Iris pigment epithelial cell (primary cell): ENCODE measurements around the gene ASTE1.
"Not testable (repeated sequence)": the region's sequence is repeated elsewhere in the genome, so short reads cannot be mapped to it uniquely, and the experiment has no call there.

Source experiments
- DNase-seq: peaks from one replicate; pipeline ENCODE4 v3.0.0-alpha.2; 2011; ENCODE audit warnings: low read depth

ASTE1 gene, protein sequence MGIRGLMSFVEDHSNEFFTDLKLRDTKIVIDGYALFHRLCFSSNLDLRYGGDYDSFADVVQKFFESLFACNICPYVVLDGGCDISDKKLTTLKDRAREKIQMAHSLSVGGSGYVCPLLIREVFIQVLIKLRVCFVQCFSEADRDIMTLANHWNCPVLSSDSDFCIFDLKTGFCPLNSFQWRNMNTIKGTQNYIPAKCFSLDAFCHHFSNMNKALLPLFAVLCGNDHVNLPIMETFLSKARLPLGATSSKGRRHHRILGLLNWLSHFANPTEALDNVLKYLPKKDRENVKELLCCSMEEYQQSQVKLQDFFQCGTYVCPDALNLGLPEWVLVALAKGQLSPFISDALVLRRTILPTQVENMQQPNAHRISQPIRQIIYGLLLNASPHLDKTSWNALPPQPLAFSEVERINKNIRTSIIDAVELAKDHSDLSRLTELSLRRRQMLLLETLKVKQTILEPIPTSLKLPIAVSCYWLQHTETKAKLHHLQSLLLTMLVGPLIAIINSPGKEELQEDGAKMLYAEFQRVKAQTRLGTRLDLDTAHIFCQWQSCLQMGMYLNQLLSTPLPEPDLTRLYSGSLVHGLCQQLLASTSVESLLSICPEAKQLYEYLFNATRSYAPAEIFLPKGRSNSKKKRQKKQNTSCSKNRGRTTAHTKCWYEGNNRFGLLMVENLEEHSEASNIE

GRCh38 chr3:131026321-131027151 is at the start of gene ASTE1, which contains the start of gene NEK11:
ASTE1 (minus strand) TSS chr3:131026825; CDS start chr3:131025306, 1,519 bp downstream.
NEK11 (plus strand) TSS chr3:131026877; CDS start chr3:131029709, 2,832 bp downstream.
- peak; percentile 86 for DNase-seq

DNA sequence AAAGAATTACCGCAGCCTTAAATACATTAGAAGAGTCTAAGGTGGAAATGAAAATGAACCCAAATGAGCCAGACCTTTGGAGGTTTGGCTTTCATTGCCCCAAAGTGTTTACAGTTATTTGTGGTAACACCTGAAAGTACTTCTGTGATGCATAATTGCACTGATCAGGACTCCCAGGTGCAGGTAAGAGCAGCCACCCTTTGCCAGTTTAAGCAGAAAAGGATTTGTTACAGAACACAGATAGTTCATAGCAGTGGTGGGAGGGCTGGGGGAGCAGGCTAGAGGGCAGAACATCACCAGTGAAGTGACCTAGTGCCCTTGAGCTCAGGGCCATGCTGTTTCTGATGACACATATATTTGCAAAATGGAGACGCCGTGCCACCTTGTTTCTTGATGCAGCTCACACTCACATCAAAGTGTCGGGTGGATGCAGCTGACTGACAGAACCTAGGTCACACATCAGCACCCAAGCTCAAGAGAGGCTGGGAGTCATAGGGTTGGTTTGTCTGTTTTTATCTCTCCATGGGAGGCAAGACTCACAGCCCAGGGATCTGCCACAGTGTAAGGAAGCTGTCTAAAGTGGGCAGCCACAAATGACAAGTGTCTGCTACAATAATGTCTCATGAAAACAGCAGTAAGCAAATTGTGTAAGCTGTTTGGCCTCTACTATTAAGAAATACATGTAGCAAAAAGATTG is 49.2 kb upstream of the ASTE1 start:
- no peak for DNase-seq

DNA sequence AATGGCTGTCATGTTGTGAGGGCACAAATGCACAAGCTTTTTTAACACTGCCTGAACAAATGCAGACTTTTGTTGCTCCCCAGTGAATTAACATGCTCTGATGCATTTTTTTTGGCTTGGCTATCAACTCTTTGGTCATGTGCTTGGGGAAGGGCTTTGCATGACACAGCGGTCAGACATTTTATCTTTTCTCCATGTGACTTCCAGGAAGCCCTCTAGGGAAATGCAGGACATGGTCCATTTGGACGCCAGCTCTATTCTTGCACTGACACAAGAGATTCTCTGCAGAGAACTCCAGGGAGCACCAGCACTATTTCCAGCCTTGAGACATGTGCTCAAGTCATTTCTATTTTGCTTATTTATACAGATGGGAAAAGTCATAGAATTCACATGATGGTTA is 46.2 kb upstream of the ASTE1 start:
- peak; percentile 4 for DNase-seq

GRCh38 chr3:131072099-131072559 is 45.5 kb upstream of the ASTE1 start:
- peak; percentile 19 for DNase-seq

DNA sequence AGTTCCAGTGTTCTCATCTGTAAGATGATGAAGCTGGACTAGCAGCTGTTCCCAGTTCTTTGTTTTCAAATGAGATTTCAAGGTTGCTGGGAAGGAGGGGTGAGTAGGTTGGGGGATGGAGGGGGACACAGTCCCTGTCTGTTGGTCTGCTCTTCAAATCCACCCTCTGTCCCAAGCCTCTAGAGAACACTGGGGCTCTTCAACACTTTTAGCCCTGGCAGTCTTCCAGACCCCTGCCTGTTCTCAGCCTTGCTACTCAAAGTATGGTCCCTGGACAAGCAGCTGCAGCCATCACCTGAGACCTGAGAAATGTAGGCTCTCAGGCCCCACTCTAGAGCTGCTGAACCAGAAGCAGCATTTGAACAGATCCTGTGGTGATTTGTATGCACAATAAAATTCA is 41.4 kb upstream of the ASTE1 start:
- DNase-seq, result no peak

- DNase-seq, result peak; percentile 26
Measured at GRCh38 chr3:131053043-131053859, 26.6 kb upstream of the ASTE1 start.

DNA sequence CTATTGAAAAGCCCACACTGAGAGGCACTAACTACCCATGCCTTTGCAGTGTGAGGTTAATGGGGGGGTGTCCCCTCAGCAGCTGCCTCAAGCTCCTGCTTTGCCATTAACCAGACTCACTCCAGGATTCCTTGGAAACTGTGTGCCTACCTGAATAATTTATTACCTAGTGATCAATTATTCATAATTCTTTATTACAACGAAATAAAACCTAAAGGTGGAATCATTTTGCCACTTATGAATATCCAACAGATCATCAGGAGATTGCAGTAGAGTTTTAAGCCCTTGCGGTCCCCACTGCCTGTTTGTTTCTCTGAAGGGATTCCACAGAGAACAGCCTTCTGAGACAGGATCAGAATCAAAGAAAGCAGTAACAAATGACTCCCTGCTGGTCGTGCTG is 23.4 kb upstream of the ASTE1 start:
- no peak for DNase-seq

- no peak for DNase-seq
Measured at GRCh38 chr3:131048030-131048429, 21.4 kb upstream of the ASTE1 start.

DNA sequence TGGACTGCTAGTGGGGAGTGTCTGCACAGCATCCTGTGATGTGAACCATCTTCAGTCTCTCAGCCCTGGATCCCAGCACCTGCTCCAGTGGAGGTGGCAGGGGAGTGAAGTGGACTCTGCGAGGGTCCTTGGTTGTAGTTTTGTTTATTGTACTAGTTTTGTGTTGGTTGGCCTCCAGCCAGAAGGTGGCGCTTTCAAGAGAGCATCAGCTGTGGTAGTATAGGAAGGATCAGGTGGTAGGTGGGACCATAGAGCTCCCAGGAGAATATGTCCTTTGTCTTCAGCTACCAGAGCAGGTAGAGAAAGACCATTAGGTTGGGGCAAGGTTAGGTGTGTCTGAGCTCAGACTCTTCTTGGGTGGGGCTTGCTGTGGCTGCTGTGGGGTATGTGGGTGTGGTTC is 21.0 kb upstream of the ASTE1 start:
- no peak for DNase-seq

DNA sequence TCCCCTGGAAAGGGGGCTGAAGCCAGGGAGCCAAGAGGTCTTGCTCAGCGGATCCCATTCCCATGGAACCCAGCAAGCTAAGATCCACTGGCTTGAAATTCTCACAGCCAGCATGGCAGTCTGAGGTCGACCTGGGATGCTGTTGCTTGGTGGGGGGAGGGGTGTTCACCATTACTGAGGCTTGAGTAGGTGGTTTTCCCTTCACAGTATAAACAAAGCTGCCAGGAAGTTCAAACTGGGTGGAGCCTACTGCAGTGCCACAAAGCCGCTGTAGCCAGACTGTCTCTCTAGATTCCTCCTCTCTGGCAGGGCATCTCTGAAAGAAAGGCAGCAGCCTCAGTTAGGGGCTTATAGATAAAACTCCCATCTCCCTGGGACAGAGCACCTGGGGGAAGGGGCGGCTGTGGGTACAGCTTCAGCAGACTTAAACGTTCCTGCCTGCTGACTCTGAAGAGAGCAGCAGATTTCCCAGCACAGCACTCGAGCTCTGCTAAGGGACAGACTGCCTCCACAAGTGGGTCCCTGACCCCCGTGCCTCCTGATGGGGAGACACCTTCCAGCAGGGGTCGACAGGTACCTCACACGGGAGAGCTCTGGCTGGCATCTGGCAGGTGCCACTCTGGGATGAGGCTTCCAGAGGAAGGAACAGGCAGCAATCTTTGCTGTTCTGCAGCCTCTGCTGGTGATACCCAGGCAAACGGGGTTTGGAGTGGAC is 15.8 kb upstream of the ASTE1 start:
- not testable (repeated sequence) for DNase-seq

DNA sequence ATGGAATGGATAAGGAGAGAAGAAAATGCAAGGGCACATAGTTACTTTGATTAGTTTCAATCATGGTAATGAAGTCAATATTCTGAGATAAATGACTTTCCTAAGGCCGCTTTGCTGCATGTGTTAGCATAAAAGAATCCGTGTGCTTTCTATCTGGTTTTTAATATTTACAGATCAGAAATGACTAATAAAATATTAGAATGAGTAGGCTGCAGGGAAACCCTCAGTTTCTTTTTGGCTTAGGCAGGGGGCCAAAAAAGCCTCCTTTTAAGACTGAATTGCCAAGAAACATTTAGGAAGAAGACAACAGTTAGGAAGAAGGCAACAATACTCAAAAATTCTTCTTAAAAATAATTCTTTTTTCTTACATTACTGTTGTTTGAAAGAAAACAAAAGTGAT is 11.7 kb upstream of the ASTE1 start:
- DNase-seq, result no peak

- DNase-seq, result no peak
Measured at GRCh38 chr3:131036986-131037385, 10.4 kb upstream of the ASTE1 start.

GRCh38 chr3:131036200-131036816 is 9.7 kb upstream of the ASTE1 start:
- DNase-seq, result peak; percentile 82

DNA sequence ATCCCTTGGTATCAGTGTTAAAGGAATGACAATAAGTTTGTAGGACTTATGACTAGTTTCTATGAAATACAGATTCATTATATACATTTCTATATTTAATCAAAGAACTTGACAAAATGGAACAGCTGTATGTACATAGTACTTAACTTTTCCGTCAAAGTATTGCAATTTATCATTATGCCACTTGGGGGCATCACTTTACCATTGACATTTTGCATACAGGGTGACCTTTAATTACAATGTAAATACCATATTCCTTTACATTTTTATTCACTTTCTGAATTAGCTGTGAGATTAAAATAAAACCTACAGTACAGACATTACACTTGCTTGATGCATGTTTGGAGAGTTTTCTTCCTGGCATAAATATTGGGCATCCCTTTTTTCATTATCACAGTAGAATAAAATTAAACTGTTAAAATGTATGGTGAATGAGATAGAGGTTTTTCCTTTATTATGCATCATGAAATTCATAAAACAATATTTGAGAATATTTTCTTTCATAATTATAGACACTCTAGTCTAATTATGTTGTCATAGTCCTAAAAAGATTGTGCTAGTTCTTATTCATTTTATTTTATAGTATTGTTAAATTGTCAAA is 7.0 kb upstream of the ASTE1 start:
- peak; percentile 55 for DNase-seq

GRCh38 chr3:131031660-131032059 is 5.0 kb upstream of the ASTE1 start:
- DNase-seq, result no peak

- no peak for DNase-seq
Measured at GRCh38 chr3:131028844-131029243, 2.2 kb upstream of the ASTE1 start.

GRCh38 chr3:131025539-131025938 is 1.1 kb downstream of the ASTE1 start:
- no peak for DNase-seq

DNA sequence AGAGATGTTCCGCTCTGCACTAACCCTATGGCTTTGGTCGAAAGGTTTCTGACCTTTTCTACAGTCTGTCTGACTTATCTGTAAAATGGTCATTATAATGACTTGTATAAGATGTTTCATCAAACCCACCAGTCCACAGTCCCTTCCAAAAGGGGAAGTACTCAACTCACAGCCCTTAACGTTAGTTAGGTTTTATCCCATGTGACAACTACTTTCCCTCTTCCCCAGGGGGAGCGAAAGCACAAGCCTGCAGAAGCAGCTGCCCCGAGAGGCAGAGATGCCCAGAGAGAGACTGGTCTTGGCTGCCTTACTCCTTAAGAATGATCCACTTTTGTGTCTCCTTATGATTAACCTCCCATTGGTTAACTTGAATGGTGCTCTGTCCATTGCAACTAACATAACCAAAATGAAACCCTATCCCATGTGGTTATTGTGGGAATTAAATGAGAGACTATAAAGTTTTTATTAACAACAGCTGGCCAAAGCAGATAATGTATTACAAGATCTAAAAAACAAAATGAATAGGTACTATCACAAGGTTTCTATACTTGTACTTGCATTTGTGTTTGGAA is 6.4 kb downstream of the ASTE1 start:
- DNase-seq, result no peak

- no peak for DNase-seq
Measured at GRCh38 chr3:131018970-131019369, 7.7 kb downstream of the ASTE1 start.
